ENCODE data around the gene DLX3. TPM values are rescaled to one million over a fixed set of nuclear protein-coding genes. Genes with fewer than 3 reads are reported as not detected.
A peak's percentile ranks its signal among the peaks of the same experiment; 100 is the strongest.
"Not testable (repeated sequence)": the region's sequence is repeated elsewhere in the genome, so short reads cannot be mapped to it uniquely, and the experiment has no call there.

The DLX3 gene
- total RNA-seq: not detected in 2 replicates
- long read RNA-seq: 0 reads

GRCh38 chr17:49995055-49995738 lies at the start of gene DLX3:
Gene DLX3, minus strand, starts transcription at chr17:49995224. Its CDS starts 226 bp downstream, at chr17:49994998.
- Mint-ChIP-seq H3K9me3 (ENCODE audit: unreplicated experiment) (no peaks in the 10 kb centered on the region), H3K4me1 (ENCODE audit: unreplicated experiment) (peaks cover 29% of the 10 kb centered on the region), H3K27me3 (ENCODE audit: unreplicated experiment) (peaks cover 64% of the 10 kb centered on the region), H3K36me3 (ENCODE audit: unreplicated experiment) (no peaks in the 10 kb centered on the region), H3K27ac (ENCODE audit: unreplicated experiment) (no peak within 1 kb of the TSS), H3K4me3 (ENCODE audit: unreplicated experiment) (peak within 1 kb of the TSS; percentile 66)
- no peak for TF ChIP-seq CTCF (IDR thresholded peaks at IDR 0.05)
- DNase-seq (ENCODE audit: extremely low spot score, unreplicated experiment): no peak

- Mint-ChIP-seq H3K9me3 (ENCODE audit: unreplicated experiment) (no peaks in the 10 kb centered on the region), H3K4me1 (ENCODE audit: unreplicated experiment) (peaks cover 37% of the 10 kb centered on the region), H3K27ac (ENCODE audit: unreplicated experiment) (no peak overlapping the region), H3K27me3 (ENCODE audit: unreplicated experiment) (no peaks in the 10 kb centered on the region), H3K4me3 (ENCODE audit: unreplicated experiment) (no peak overlapping the region), H3K36me3 (ENCODE audit: unreplicated experiment) (no peaks in the 10 kb centered on the region)
- no peak for DNase-seq (ENCODE audit: extremely low spot score, unreplicated experiment)
- TF ChIP-seq CTCF (IDR thresholded peaks at IDR 0.05): no peak
Measured at GRCh38 chr17:50044483-50044882, 49.5 kb upstream of the DLX3 start.

GRCh38 chr17:50043290-50044148 lies 48.5 kb upstream of the DLX3 start:
- Mint-ChIP-seq H3K4me1 (ENCODE audit: unreplicated experiment) (peaks cover 28% of the 10 kb centered on the region), H3K9me3 (ENCODE audit: unreplicated experiment) (no peaks in the 10 kb centered on the region), H3K27me3 (ENCODE audit: unreplicated experiment) (no peaks in the 10 kb centered on the region), H3K27ac (ENCODE audit: unreplicated experiment) (peak overlapping the region; percentile 44), H3K4me3 (ENCODE audit: unreplicated experiment) (no peak overlapping the region), H3K36me3 (ENCODE audit: unreplicated experiment) (no peaks in the 10 kb centered on the region)
- DNase-seq (ENCODE audit: extremely low spot score, unreplicated experiment): no peak
- no peak for TF ChIP-seq CTCF (IDR thresholded peaks at IDR 0.05)

GRCh38 chr17:50042211-50042610 lies 47.2 kb upstream of the DLX3 start:
- Mint-ChIP-seq H3K4me3 (ENCODE audit: unreplicated experiment) (no peak overlapping the region), H3K9me3 (ENCODE audit: unreplicated experiment) (no peaks in the 10 kb centered on the region), H3K36me3 (ENCODE audit: unreplicated experiment) (no peaks in the 10 kb centered on the region), H3K4me1 (ENCODE audit: unreplicated experiment) (peaks cover 27% of the 10 kb centered on the region), H3K27me3 (ENCODE audit: unreplicated experiment) (no peaks in the 10 kb centered on the region), H3K27ac (ENCODE audit: unreplicated experiment) (no peak overlapping the region)
- DNase-seq (ENCODE audit: extremely low spot score, unreplicated experiment): no peak
- TF ChIP-seq CTCF (IDR thresholded peaks at IDR 0.05): no peak

GRCh38 chr17:50040496-50040895 lies 45.5 kb upstream of the DLX3 start:
- H3K4me1 Mint-ChIP-seq (ENCODE audit: unreplicated experiment): peaks cover 39% of the 10 kb centered on the region
- not testable (repeated sequence) for H3K36me3 Mint-ChIP-seq (ENCODE audit: unreplicated experiment); H3K27ac Mint-ChIP-seq (ENCODE audit: unreplicated experiment); H3K27me3 Mint-ChIP-seq (ENCODE audit: unreplicated experiment); H3K9me3 Mint-ChIP-seq (ENCODE audit: unreplicated experiment); H3K4me3 Mint-ChIP-seq (ENCODE audit: unreplicated experiment); DNase-seq (ENCODE audit: extremely low spot score, unreplicated experiment)

Measured in osteocyte (in vitro differentiated cells).